Activated naive CD4-positive, alpha-beta T cell treated with anti-CD3 and anti-CD28 coated beads, Interleukin-2, amount 50 U/mL, for 16 hours (primary cell): ENCODE results near the gene SLC8A1.

Source experiments
- DNase-seq: peaks from one replicate; pipeline ENCODE4 v3.0.0-alpha.2; 2020

The SLC8A1 gene

GRCh38 chr2:40299781-40300180 is 152.1 kb downstream of the SLC8A1 start:
- DNase-seq, result no peak

GRCh38 chr2:40299173-40299572 is 152.7 kb downstream of the SLC8A1 start:
- no peak for DNase-seq

GRCh38 chr2:40298026-40298425 is 153.9 kb downstream of the SLC8A1 start:
- no peak for DNase-seq

GRCh38 chr2:40292291-40292690 is 159.6 kb downstream of the SLC8A1 start:
- DNase-seq, result no peak

GRCh38 chr2:40289771-40290404 is 162.0 kb downstream of the SLC8A1 start:
- no peak for DNase-seq

- no peak for DNase-seq
Measured at GRCh38 chr2:40287773-40288172, 164.1 kb downstream of the SLC8A1 start.

GRCh38 chr2:40287195-40287594 is 164.7 kb downstream of the SLC8A1 start:
- no peak for DNase-seq

- DNase-seq, result no peak
Measured at GRCh38 chr2:40286721-40287120, 165.2 kb downstream of the SLC8A1 start.

- DNase-seq, result no peak
Measured at GRCh38 chr2:40285391-40285790, 166.5 kb downstream of the SLC8A1 start.

GRCh38 chr2:40284797-40285196 is 167.1 kb downstream of the SLC8A1 start:
- no peak for DNase-seq

- DNase-seq, result no peak
Measured at GRCh38 chr2:40283111-40283909, 168.6 kb downstream of the SLC8A1 start.

GRCh38 chr2:40282428-40282827 is 169.5 kb downstream of the SLC8A1 start:
- DNase-seq, result no peak

GRCh38 chr2:40281021-40281940 is 170.6 kb downstream of the SLC8A1 start:
- DNase-seq, result no peak

GRCh38 chr2:40279482-40279881 is 172.4 kb downstream of the SLC8A1 start:
- DNase-seq, result no peak

GRCh38 chr2:40279001-40279400 is 172.9 kb downstream of the SLC8A1 start:
- no peak for DNase-seq

GRCh38 chr2:40276076-40276475 is 175.8 kb downstream of the SLC8A1 start:
- DNase-seq, result no peak

GRCh38 chr2:40274270-40274669 is 177.6 kb downstream of the SLC8A1 start:
- no peak for DNase-seq

GRCh38 chr2:40273734-40274182 is 178.1 kb downstream of the SLC8A1 start:
- no peak for DNase-seq

- no peak for DNase-seq
Measured at GRCh38 chr2:40271094-40271493, 180.8 kb downstream of the SLC8A1 start.

GRCh38 chr2:40270372-40270771 is 181.5 kb downstream of the SLC8A1 start:
- DNase-seq, result no peak

- DNase-seq, result no peak
Measured at GRCh38 chr2:40268566-40268965, 183.3 kb downstream of the SLC8A1 start.

- DNase-seq, result no peak
Measured at GRCh38 chr2:40266201-40266600, 185.7 kb downstream of the SLC8A1 start.

- no peak for DNase-seq
Measured at GRCh38 chr2:40265602-40266001, 186.3 kb downstream of the SLC8A1 start.
